ENCODE data around the gene UNC13A.
"Not testable (repeated sequence)": the region's sequence is repeated elsewhere in the genome, so short reads cannot be mapped to it uniquely, and the experiment has no call there.

The UNC13A gene

DNA sequence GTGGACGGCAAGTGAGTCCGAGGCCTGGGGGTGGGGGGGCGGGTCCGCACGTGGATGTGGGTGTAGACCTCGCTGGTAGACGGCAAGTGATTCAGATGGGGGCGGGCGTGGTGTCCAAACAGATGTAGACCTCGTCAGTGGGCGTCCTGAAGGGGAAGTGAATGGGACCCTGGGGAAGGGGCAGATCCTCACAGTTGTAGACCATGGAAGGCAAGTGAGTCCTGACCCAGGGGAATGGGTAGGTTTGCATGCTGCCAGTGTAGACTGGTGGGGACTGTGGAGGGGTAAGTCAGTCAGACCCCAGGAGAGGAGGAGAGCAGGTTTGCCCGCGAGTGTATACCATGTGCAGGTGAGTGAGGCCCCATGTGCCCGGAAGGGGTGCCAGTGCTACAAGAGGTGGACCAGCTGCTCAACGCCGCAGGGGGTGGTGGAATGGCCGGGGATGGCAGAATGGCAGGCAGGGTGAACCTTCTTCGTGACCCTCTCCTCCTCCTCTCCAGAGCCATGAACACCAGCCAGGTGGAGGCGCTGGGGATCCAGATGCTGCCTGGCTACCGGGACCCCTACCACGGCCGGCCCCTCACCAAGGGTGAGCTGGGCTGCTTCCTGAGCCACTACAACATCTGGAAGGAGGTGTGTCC lies 110.6 kb downstream of the UNC13A start:
- DNase-seq (ENCODE audit: insufficient read length, low spot score) (no peak), FAIRE-seq (no peak)

GRCh38 chr19:17576758-17577456 lies 111.2 kb downstream of the UNC13A start:
- FAIRE-seq (no peak), DNase-seq (ENCODE audit: insufficient read length, low spot score) (no peak)

DNA sequence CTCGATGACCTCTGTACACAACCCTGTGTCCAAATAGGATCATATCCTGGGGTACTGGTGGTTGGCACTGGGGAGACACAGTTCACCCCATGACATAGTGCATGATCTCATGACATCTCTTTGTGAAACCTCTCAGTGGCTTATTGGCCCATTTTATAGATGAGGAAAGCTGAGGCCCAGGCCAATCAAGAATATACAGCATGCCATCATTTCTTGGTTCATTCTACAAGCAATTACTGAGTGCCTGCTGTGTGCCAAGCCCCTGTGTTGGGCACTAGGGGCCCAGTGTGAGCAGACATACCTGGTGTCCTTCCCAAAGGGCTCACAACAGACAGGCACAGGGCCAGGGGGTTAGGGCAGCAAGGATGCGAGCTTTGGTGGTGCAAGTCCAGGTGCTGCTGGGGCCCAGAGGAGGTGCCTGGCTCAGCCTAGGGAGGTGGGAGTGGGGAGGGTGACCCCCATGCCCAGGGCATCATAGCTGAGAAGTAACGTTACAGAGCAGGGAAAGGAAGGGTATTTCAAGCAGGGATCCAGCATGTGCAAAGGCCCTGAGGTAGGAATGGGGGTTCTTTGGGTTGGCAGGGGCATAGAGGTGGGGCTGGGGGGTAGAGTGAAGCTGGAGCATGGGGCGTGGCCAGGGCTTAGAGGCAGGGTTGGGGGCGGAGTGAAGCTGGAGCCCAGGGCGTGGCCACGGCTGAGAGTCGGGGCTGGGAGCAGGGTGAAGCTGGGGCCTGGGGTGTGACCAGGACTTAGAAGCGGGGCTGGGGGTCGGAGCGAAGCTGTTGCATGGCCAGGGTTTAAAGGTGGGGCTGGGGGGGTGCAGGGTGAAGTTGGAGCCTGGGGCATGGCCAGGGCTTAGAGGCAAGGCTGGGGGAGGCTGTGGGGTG lies 112.0 kb downstream of the UNC13A start:
- DNase-seq (ENCODE audit: insufficient read length, low spot score) (no peak), FAIRE-seq (no peak)

GRCh38 chr19:17572638-17573037 lies 115.5 kb downstream of the UNC13A start:
- DNase-seq (ENCODE audit: insufficient read length, low spot score), result no peak
- peak; percentile 40 for FAIRE-seq

DNA sequence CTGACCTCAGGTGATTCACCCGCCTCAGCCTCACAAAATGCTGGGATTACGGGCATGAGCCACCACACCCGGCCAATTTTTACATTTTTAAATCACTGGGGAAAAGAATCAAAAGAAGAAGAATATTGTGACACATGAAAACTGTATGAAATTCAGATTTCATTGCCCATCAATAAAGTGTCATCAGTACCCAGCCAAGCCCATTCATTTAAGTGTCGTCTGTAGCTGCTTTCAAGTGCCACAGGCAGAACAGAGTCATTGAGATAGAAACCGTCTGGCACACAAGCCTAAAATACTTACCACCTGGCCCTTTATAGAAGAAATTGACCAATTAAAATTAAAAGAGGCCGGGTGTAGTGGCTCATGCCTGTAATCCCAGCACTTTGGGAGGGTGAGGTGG lies 117.4 kb downstream of the UNC13A start:
- DNase-seq (ENCODE audit: insufficient read length, low spot score), result no peak
- no peak for FAIRE-seq

- not testable (repeated sequence) for DNase-seq (ENCODE audit: insufficient read length, low spot score)
Measured at GRCh38 chr19:17570291-17570690, 117.9 kb downstream of the UNC13A start.

DNA sequence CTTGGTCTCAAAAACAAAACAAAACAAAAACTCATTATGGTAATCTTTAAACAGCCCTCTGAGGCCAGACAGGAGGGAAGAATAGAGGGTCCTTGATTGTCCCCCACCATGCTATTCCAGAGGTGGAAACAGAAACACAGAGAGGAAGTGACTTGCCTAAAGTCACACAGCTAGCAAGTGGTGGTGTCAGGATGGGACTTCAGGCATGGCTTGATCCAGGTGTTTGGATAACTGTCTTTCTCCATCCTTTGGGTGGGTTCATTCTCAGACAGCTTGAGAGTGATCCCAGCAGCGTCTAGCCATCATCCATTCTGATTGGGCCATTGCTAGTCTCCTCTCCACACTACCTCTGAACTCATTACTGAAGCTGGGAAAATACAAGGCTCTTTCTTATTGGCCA lies 120.2 kb downstream of the UNC13A start:
- no peak for DNase-seq (ENCODE audit: insufficient read length, low spot score)
- FAIRE-seq, result no peak

More at GRCh38 chr19:17570291-17570690, 117.9 kb downstream of the UNC13A start:
- FAIRE-seq, result not testable (repeated sequence)

GRCh38 chr19:17565611-17566010 lies 122.5 kb downstream of the UNC13A start:
- no peak for DNase-seq (ENCODE audit: insufficient read length, low spot score)
- FAIRE-seq, result no peak

- DNase-seq (ENCODE audit: insufficient read length, low spot score), result no peak
- FAIRE-seq, result no peak
Measured at GRCh38 chr19:17564781-17565180, 123.4 kb downstream of the UNC13A start.

DNA sequence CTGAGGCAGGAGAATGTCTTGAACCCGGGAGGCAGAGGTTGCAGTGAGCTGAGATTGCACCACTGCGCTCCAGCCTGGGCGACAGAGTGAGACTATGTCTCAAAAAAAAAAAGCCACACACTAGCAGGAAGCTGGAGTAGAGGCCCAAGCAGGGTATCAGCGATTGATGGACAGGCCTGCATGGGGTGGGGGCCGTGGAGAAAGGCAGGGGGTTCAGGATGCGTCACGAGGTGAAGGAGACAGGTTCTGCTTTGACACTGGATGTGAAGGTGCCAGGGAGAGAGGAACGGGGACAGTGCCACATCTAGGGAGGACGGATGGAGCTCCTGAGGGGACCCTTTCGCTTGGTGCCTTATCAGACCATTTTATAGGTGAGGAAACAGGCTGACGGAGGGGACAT lies 125.6 kb downstream of the UNC13A start:
- no peak for DNase-seq (ENCODE audit: insufficient read length, low spot score)
- FAIRE-seq, result no peak

DNA sequence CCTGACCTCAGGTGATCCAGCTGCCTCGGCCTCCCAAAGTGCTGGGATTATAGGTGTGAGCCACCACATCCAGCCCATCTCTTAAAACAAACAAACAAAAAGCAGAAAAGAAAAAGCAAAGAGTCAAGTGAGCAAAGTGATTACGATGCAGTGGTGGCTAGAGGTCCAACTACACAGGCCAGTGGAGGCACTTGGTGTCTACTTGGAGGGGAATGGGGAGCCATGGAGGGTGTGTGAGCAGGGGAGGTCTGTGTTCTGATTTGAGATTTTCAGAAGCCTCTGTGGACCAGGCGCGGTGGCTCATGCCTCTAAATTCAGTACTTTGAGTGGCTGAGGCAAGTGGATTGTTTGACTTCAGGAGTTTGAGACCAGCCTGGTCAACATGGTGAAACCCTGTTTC lies 126.1 kb downstream of the UNC13A start:
- FAIRE-seq (no peak), DNase-seq (ENCODE audit: insufficient read length, low spot score) (no peak)

- FAIRE-seq (peak; percentile 97), DNase-seq (ENCODE audit: insufficient read length, low spot score) (peak; percentile 96)
Measured at GRCh38 chr19:17560205-17560595, 128.0 kb downstream of the UNC13A start.

DNA sequence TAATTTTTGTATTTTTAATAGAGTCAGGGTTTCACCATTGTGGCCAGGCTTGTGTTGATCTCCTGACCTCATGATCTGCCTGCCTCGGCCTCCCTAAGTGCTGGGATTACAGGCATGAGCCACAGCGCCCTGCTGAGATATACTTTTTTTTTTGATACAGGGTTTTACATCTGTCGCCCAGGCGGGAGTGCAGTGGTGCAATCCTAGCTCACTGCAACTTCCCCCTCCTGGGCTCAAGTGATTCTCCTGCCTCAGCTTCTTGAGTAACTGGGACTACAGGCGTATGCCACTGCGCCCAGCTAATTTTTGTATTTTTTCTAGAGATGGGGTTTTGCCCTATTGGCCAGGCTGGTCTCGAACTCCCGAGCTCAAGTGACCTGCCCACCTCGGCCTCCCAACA lies 130.7 kb downstream of the UNC13A start:
- no peak for FAIRE-seq
- no peak for DNase-seq (ENCODE audit: insufficient read length, low spot score)

DNA sequence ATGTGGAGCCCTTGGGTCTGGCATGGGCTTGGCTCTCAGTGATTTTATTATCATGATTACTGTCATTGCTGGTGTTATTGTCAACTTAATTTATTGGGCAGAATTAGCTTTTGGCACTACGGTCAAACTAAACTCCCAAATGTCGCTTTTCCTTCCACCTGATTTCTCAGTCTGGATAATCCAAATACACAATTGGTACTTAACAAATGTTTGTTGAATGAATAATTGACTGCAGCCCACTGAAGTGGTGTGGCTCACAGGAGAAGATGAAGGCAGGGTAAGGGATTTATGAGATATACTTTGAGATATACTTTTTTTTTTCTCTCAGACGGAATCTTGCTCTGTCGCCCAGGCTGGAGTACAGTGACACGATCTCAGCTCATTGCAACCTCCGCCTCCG lies 131.2 kb downstream of the UNC13A start:
- DNase-seq (ENCODE audit: insufficient read length, low spot score) (no peak), FAIRE-seq (no peak)

DNA sequence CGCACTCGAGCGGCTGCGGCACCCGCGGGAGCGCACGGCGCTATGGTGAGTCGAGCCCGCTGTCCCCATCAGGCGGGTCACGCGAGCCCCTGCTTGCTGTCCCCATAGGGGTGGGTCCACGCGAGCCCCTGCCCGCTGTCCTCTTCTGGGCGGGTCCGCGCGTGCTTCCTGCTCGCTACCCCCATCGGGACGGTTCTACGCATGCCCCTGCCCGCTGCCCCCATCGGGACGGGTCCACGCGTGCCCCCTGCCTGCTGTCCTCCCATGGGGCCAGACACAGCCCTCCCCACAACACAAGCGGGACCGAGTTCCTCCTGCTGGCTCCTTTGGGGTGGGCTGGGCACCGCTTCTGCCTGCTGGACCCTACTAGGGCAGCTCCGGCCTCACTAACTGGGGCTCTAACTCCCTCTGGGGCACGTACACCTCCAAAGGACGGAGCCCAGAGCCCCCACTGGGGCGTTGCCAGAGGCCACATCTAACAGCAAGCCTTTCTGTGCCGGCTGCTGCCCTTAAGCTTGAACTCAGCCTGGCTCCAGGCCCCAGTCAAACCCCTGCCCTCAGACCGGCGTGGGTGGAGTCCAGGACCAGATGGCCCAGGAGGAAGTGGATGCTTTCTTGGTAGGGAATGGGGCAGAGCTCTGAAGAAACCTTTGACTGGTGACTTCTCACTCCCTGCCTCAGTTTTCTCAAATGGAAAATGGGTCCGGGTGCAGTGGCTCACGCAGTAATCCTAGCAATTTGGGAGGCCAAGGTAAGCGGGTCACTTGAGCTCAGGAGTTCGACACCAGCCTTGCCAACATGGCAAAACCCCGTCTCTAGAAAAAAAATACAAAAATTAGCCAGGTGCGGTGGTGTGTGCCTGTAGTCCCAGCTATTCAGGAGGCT lies 132.0 kb downstream of the UNC13A start:
- peak; percentile 44 for DNase-seq (ENCODE audit: insufficient read length, low spot score)
- FAIRE-seq, result peak; percentile 48

DNA sequence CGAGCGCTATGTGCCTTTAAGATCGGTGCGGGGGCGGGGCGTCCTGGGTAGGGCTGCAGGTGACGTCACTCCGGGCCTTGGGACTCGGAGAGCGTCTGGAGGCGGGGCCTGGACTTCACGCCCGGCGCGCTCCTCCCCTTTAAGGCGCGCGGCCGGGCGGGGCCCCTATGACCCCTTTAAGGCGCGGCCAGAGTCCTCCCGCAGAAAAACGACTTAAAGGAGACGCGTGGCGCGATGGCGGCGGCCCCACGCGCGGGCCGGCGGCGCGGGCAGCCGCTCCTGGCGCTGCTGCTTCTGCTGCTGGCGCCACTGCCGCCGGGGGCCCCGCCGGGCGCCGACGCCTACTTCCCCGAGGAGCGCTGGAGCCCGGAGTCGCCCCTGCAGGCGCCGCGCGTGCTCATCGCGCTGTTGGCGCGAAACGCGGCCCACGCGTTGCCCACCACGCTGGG lies 132.7 kb downstream of the UNC13A start, which contains the start of gene COLGALT1:
Gene COLGALT1, plus strand, starts transcription at position 170 of the 449 bp plus-strand sequence. Its CDS starts 65 bp downstream, at position 235.
- peak; percentile 96 for DNase-seq (ENCODE audit: insufficient read length, low spot score)
- FAIRE-seq, result peak; percentile 87

- FAIRE-seq (no peak), DNase-seq (ENCODE audit: insufficient read length, low spot score) (no peak)
Measured at GRCh38 chr19:17554968-17555479, 133.1 kb downstream of the UNC13A start.

DNA sequence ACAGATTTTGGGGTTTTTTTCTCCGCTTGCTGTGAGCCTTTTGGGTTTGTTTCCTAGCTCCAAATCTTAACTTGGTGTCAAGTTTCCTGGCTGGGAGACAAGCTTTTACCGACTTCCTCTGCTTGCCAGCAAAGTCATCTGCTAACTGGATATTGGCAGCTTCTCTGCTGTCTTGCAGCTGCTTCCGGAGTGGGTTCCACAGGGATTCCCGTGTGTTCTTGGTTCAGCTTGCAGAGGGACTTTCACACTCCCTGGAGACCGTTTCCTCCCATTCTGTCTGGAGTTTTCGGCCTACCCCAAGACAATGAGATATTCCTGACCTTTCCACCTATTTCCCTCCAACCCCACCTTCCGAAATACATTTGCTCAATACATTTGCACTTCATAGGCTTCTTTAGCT lies 134.9 kb downstream of the UNC13A start:
- peak; percentile 68 for FAIRE-seq
- peak; percentile 79 for DNase-seq (ENCODE audit: insufficient read length, low spot score)

- not testable (repeated sequence) for FAIRE-seq; DNase-seq (ENCODE audit: insufficient read length, low spot score)
Measured at GRCh38 chr19:17552735-17553134, 135.4 kb downstream of the UNC13A start.

Data from HTR-8/SVneo (cell line).